Tibial nerve (tissue), 4 donors: ENCODE measurements around the gene CBY2.

Experiments used
- EP300 ChIP-seq, 2 donors: sonication (generic); formaldehyde crosslinking; IDR thresholded peaks; one replicate each; pipeline ENCODE4 v1.6.1; 2017; ENCODE audit warnings: antibody characterized with exemption in 2 of 2, mild to moderate bottlenecking in 1 of 2
- POLR2A ChIP-seq, 2 donors: fragments of 450-650 bp; IDR thresholded peaks; one replicate each; pipeline ENCODE4 v1.6.1; 2017; ENCODE audit warnings: antibody characterized with exemption in 2 of 2, mild to moderate bottlenecking in 2 of 2, moderate library complexity in 2 of 2
- TF ChIP-seq, protein P1 (sequence below), 5 experiments: fragments of 200-600 bp in 3 of 5; fragments of 450-650 bp in 2 of 5; sonication (generic) in 3 of 5; IDR thresholded peaks; one replicate each; pipeline ENCODE4 v1.5.1; 2016 to 2019; ENCODE audit warnings: antibody characterized with exemption in 5 of 5, mild to moderate bottlenecking in 3 of 5, moderate library complexity in 2 of 5

DNA sequence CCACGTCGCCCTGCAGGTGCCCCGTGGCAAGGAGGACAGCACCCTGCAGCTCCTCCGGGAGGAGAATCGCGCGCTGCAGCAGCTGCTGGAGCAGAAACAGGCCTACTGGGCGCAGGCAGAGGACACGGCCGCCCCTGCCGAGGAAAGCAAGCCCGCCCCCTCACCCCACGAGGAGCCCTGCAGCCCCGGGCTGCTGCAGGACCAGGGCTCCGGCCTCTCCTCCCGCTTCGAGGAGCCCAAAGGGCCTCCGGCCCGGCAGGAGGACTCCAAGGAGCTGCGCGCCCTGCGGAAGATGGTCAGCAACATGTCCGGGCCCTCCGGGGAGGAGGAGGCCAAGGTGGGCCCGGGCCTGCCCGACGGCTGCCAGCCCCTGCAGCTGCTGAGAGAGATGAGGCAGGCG lies 11.6 kb downstream of the CBY2 start:
- TF ChIP-seq POLR2A (IDR thresholded peaks at IDR 0.05) (no peak), EP300 (IDR thresholded peaks at IDR 0.05) (no peak)
- TF ChIP-seq, protein P1, sequence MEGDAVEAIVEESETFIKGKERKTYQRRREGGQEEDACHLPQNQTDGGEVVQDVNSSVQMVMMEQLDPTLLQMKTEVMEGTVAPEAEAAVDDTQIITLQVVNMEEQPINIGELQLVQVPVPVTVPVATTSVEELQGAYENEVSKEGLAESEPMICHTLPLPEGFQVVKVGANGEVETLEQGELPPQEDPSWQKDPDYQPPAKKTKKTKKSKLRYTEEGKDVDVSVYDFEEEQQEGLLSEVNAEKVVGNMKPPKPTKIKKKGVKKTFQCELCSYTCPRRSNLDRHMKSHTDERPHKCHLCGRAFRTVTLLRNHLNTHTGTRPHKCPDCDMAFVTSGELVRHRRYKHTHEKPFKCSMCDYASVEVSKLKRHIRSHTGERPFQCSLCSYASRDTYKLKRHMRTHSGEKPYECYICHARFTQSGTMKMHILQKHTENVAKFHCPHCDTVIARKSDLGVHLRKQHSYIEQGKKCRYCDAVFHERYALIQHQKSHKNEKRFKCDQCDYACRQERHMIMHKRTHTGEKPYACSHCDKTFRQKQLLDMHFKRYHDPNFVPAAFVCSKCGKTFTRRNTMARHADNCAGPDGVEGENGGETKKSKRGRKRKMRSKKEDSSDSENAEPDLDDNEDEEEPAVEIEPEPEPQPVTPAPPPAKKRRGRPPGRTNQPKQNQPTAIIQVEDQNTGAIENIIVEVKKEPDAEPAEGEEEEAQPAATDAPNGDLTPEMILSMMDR (IDR thresholded peaks at IDR 0.05): no peak
